HG02852 (cell line): ENCODE results near the gene CARMIL1.

Experiments used
- ATAC-seq: cut with Tn5 transposase; IDR thresholded peaks from one replicate; pipeline ENCODE4 v1.9.1; 2021; ENCODE audit warnings: mild to moderate bottlenecking, moderate library complexity; ENCODE audit not compliant: unreplicated experiment

The CARMIL1 gene

DNA sequence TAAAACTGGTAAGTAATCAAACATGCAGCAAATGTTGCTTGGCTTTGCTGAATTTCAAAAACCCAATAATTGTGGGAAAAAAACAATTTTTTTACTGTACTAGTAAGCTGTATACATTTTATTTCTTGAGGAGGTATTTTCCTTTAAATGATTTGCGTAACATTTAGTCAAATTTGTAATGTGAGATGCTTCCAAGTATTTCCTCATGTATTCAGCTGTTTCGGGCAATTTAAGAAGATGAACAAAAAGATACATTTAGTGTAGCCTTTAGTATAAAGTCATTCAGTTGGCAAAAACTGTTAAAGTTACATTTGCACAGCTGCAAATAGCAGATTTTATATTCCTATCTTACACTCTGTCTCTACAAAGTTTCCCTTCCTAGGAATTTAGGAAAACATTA lies 186.8 kb downstream of the CARMIL1 start:
- ATAC-seq, result no peak

DNA sequence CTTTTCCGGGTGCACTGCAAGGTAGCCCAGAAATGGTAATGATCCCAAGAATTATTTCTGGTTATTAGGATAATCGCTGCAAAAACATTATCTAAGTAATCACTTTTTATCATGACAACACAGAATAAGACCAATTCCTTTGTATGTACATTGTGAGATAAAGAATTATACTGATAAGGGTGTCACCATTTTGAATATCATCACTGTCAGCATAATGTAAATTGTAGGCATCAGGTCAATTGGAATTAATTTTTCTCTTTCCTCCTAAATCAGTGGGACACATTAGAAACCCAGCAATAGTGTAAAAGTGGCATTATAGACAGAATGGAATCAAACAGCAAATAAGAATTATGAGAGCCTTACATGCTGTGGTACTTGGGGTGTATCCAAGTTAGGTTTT lies 189.7 kb downstream of the CARMIL1 start:
- ATAC-seq, result no peak

DNA sequence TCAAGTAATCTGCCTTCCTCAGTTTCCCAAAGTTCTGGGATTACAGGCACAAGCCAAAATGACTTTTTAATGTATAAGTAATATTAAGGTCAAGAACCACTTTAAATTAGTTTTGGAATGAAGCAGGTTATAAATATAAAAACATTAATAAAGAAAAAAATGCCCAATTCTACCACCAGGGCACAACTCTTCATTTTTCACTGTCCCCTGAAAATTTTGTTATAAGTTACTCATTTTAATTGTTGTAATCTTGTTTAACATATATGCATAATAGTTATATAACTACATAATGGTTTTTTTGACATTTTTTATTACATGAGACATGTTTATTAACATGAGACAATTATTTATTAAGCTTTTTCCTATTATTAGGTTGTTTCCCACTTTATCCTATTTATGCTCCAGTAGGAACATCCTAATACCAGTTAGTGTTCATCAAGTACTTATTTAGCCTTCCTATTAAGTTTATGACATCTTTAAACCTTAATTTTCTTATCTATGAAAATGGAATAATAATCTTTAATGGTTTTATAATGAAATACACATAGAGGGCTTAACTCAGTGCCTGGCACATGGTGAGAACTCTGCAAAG lies 190.7 kb downstream of the CARMIL1 start:
- no peak for ATAC-seq

DNA sequence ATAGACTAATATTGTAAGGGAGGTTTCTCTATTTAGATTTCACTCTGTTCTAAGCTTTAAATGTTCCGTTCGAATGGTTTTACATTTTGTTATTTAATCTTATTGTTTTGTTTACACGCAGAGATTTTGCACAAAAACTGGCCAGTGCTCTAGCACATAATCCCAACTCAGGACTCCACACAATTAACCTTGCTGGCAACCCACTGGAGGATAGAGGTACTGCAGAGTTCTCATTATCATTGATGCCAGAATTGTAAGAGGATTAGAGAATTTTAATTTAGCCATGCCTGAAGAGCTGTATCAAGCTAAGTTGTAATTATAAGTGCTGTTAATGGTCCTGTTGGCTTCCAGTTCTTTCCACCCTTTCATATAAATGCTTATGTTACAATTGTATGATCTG lies 193.1 kb downstream of the CARMIL1 start:
- ATAC-seq, result no peak

DNA sequence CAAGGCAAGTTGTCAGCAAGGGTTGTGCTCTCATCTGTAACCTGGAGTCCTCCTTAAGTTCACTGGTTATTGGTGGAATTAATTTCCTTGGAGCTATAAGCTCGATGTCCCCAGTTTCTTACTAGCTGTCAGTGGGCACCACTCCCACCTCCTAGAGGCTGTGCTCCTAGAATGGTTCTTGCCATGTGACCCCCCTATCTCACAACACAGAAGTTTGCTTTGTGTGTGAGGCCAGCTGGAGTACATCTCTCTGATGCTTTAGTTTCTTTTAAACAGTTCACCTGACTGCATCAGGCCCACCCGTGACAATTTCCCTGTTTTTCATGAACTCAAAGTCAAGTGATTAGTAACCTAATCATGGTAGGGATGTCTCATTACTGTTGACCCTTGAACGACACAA lies 193.7 kb downstream of the CARMIL1 start:
- no peak for ATAC-seq

DNA sequence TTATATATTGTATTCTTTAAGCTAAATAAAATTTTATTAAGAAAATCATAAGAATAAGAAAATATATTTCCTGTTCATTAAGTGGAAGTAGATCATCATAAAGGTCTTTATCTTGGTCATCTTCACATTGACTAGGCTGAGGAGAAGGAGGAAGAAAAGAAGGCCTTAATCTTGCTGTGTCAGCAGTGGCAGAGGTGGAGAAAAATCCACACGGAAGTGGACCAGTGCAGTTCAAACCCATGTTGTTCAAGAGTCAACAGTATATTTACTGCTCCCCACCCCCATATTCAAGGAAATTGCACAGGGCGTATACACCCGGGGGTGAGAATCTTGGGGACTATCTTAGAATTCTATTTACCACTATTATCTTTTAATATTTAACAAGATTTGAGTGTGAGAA lies 194.3 kb downstream of the CARMIL1 start:
- ATAC-seq, result no peak

DNA sequence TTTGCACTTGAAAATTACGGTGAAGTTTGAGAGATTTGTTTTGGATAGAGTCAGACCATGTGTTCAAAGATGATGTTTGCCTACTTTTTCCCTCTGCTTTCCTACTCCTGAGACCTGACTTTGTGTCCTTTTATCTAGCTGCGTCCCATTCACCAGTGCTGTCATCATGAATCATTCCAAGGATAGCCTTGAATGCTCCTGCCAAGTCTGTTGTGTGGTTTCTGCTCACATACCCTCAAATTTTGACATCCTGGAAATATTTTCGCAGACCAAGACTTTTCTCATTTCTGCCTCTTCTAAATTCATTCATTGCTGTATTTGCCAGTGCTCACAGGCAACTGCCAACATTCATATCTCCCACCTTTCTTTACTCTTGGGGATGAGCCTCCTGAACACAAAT lies 197.0 kb downstream of the CARMIL1 start:
- ATAC-seq, result no peak

DNA sequence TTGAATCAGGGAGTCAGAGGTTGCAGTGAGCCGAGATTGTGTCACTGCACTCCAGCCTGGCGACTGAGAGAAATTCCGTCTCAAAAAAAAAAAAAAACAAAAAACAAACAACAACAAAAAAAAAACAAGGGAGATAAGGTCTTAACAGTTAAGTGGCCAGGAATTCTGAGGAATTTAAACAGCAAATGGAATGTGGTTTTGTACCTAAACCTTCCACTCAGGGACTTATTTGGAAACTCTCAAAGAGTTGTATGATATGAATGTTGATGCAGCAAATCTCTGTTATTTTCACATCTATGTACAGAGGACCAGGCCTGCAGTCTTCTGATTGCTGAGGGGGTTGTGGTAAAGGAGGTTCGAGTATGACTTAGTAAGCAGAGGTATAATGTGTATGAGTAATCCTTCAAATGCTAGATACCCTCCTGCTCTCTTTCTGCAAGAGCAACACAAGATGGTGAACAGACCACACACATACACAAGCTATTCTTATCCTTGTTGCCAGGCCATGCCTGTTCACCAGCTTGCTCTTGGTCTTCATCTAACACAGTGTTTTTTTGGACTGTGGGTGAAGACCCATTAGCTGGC lies 197.9 kb downstream of the CARMIL1 start:
- ATAC-seq, result no peak

DNA sequence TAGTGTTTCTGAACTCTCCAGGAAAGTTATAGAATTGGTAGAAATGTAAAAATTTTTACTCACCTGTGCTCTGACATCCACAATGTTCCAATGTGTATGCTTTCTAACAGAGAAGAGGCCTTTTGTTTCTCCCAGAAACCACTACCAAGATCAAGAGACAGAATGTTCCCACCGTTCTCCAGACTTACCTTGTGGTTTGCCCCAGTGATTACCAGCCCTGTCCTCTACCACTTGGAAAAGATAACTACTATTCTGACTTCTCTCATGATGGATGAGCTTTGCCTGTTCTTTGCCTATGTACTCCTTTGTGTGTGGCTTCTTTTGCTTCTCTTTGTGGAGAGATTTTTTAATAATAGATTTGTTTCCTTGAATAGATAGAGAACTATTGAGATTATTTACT lies 199.8 kb downstream of the CARMIL1 start:
- ATAC-seq, result no peak

DNA sequence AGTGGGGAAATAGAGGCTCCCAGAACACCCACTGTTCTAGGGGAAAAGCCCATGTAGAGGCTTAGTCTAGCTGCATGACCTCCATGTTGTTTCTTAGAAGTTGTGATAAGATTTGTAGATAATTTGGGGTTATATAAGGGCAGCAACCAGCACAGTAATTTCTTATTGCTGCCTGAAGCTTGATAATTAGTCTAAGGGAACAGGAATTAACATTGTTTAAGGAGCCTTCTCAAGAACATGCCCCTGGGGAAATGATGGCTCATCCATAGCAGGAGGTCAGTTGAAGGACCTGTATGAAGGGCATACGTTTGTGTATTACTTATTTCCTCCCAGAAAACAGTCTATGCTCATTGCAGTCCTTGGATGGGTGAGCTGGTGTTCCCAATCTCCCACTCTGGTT lies 202.1 kb downstream of the CARMIL1 start:
- no peak for ATAC-seq

DNA sequence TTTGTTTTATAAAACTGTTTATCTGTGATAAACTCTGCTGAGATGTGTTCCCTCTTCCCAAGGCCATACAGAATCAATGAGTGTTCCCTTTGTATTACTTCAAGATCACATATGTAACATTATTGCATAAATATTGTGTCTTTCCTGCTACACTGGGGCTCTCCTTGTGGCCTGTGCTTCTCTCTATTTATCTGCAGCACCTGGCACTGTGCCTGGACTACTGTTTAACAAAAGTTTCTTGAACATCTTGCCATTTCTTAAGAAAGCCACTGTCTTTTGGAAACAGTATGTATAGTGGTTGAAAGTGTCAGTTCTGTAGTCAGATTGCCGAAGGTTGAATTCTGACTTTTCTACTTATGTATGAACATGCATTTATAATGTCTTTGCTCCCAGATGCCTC lies 203.8 kb downstream of the CARMIL1 start:
- ATAC-seq, result no peak

DNA sequence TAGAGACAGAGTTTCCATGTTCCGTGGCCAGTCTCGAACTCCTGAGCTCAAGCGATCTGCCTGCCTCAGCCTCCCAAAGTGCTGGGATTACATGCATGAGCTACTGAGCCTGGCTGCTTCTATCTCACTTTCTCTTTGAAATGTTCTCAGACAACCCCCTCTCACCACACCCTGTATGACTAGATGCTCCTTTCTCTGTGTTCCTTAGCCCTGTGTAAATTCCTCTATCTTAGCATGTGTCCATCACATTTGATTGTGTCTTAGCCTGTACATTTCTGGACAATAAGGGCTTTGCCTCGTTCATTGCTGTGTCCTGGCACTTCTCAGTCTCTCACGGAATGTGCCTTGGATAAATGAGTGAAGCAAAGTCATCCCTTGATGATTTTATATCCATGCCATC lies 204.8 kb downstream of the CARMIL1 start:
- no peak for ATAC-seq

DNA sequence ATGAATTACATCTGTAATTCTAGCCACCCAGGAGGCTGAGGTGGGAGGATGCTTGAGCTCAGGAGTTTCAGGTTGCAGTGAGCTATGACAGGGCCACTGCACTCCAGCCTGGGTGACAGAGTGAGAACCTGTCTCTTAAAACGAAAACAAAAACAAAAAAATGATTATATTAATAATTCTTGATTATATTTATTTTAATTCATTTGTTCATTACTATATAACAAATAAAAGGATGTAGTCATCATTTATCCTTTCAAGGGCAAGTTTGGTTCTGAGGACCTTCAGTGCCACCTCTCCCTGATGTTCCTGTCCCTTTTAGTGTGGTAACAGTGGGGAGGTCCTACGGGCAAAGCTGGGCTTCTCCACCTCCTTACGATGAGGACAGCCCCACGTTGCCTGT lies 205.7 kb downstream of the CARMIL1 start:
- no peak for ATAC-seq

DNA sequence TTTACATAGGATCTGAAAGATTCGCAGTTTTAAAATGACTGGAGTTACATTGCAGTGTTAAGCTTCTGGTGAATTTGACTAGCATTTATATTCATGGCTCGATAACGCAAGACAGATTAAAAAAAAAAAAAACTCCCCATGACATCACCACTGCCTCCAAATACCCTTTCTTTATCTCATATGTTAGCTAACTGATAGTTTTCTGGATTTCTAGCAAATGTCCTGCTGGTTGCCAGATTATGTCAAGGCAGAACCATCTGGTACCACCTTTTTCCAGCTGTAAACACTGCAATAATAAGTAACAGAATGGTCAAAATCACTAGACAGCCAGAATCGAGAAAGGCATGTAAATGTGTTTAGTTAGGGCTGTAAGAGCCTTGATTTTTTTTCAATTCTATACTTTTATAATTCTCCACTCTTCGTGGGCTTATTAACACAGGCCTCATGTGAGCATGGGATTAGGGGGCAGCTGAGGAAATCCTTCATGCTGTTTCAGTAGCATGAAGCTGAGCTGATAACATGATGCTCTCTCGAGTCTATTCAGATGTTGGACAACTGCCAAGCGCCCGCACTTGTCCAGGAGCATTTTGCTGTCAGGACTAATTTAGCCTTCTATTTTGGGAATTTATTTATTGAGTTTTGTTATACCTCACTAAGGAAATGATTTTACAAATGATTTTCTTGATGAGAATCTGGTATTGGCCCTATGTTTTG lies 206.8 kb downstream of the CARMIL1 start:
- no peak for ATAC-seq

DNA sequence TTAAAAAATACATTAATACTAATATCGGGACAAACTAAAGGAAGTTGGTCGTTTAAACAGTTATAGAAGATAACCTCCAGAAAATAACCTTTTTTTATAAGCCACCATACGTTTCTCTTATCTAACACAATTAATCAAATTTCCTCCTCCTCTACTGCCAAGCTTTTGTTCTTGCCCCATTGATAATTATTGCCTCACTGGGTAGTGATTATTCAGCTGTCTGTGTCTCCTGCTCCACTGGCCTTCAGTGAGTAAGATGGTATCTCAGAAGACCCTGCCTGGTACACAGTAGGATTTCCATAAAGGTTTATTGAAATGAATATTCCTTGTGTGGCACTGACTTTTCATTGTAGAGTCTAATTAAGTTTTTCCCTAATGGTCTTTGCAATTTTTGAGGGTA lies 207.4 kb downstream of the CARMIL1 start:
- ATAC-seq, result no peak

DNA sequence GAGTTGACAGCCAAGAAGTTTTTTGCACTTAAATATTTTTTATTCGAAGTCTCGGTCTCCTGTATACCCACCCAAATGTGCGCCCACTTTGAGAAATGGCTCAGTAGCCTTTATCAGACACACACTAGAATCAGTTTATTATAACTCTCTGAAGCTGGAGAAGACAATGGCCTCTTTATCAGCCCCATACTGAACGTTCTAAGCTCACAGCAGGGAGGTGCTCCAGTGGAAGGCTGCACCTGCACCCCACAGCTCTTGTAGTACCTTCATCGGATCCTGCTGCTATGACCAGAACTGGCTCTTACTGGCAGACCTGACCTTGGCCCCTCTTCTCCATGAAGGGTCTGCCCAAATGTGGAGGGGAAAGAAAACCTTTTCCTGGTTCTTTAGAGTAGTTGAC lies 207.8 kb downstream of the CARMIL1 start:
- no peak for ATAC-seq

DNA sequence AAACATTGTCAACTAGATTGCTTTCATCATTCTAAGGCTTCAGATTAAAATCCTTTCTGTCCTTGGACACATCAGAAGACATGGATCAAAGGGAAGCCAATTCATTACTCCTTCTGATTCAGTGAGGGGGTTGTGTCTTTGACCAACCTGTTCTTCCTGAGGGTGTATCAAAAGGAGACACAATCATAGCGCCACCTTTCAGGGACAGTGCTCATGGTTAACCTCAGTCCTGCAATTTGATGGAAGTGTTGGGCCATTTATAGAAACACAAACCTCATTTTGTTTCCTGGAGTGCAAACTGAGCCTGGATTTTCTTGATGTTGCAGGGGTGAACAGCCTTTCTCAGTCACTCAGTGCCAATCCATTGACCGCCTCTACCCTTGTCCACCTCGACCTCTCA lies 209.0 kb downstream of the CARMIL1 start:
- ATAC-seq, result no peak

DNA sequence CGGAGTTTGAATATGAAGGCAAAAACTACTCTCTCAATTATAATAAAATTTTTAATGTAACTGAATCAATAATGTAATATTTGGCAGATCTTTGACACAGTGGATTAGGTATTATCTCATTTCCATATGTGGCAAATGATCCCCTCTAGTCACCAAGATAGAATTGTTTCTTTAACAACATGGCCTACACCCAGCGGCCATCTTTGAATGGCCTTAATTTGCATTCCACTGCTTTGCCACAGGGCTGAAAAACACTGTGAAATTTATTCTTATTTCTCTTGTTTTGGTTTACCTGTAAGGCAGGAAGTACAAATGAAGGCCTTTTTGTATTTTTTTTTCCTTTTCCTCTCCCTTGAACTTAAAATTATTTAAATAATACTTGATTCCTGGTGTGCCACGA lies 210.2 kb downstream of the CARMIL1 start:
- ATAC-seq, result no peak

DNA sequence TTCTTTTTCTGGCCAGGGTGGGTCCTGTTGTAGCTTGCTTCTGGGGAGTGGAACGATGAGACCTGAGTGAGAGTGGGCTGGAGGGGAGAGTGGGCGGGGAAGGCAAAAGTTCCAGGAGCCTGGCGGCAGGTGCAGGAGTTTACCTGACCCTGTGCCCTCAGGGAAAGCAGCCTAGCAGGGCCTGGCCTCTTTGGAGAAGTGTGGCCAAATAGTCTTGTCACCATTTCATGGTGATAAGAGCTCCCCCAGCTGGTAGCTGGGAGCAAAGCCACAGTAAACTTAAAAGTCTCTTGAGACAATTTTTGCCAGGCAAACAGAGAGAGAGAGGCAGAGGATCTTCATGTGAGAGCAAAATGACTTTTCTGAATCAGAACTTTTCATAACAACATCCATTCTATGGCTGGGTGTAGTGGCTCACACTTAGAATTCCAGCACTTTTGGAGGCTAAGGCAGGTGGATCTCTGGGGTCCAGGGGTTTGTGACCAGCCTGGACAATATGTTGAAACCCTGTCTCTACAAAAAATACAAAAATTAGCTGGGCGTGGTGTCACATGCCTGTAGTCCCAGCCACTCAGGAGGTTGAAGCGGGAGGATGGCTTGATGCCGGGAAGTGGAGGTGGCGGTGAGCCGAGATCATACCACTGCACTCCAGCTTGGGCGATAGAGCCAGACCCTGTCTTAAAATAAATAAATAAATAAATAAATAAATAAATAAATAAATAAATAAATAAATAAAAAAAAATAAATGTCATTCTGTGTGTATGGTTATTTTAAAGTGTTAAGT lies 211.0 kb downstream of the CARMIL1 start:
- peak; percentile 81 for ATAC-seq

DNA sequence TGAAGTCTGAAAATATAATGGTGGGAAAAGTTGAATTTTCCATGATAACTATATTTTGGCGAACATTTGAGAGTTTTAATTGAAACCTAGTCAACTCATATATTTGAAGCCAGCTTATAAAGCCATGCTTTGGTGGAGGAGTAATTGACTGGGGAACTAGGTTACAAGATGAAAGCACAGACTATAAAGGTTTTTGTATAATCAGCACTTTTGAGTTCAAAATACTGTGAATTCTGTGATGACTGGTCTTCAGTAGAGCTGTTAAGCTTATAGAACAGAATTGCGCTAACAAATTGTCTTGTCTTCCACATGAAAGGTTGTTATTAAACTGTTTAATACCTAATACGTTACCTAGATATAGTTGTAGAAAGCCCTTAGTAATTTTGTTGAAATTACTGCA lies 213.8 kb downstream of the CARMIL1 start:
- ATAC-seq, result no peak

DNA sequence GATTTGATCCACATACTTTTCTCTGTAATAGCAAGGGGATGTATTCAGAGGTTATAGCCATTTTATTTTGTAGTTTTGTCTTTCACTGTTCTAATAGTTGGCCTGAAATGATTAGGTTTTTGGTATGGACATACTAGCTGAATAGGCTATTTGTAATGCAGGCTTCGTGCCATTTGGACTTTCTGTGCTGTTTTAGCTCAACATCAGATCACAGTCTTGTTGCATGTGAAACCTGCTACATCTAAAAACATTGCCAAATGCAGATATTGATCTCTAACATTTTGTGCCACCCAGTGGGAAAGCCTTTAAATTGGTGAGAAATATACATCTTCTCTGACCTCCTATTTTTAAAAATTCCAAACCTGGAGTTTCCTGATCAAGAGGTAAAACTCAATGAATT lies 215.3 kb downstream of the CARMIL1 start:
- no peak for ATAC-seq
